HG03039 (cell line): ENCODE results near the gene AKT1.
"Not testable (repeated sequence)": the region's sequence is repeated elsewhere in the genome, so short reads cannot be mapped to it uniquely, and the experiment has no call there.

Source experiments
- ATAC-seq: cut with Tn5 transposase; IDR thresholded peaks from one replicate; pipeline ENCODE4 v1.9.1; 2021; ENCODE audit warnings: mild to moderate bottlenecking, moderate library complexity; ENCODE audit not compliant: unreplicated experiment

The AKT1 gene

GRCh38 chr14:104741803-104742251, 53.7 kb downstream of the AKT1 start:
- ATAC-seq, result no peak

GRCh38 chr14:104741108-104741802, 54.3 kb downstream of the AKT1 start:
- ATAC-seq, result no peak

DNA sequence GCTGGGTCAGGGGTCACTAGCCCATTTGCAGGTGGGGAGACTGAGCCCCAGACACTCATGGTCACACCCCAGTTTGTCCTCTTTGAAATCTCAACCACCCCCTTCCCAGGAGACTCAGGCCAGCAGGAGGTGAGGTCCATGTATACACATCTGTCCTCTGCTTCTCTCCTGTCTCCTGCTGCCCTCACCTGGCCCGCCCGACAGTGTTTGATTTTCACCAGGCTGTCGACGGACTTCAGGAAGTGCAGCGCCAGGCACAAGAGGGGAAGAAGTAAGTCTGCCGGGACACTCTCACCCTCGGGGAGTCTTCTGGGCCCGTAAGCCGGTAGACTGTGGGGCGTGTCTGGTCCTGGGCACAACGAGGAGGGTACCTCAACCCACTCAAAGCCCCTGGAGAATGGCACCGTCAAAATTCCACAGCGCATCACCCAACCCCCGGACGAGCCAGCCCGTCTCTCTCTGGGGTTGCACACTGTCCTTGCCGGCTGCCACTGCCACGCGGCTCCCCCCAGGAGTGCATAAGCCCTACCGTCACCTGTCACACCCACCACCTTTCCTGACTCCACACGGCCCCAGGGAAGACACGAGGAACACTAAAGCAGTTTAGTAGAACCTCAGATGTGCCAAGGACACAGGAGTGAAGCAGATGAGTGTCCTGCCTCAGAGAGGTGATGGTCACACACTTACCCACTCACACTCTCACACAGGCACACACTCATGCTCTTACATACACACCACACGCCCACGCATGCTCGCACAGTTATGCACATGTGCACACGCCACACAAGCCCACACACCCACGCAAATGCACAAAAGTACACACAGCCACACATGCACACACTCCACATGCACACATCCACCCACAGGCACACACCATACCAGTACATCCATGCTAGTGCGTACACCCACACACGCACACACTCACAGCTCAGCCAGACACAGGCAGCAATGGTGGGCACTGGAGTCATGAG, 55.7 kb downstream of the AKT1 start:
- no peak for ATAC-seq

DNA sequence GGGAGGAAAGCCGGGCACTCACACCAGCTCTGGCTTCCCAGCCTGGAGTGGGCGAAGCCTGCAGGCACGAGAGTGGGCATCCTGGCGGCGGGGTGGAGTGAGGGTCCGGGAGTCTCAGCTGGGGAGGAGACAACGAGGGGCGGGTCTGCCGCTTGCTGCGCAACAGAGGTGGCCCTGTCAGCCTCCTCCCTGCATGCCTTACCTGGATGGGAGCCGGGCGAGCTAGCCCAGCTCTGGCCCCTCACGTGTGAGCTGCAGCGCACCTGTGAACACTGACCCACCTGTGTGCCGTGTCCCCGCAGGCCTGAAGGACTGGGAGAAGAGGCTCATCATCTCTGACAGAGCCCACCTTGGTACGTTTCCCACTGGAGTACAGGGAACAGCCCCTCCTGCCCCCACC, 56.5 kb downstream of the AKT1 start:
- no peak for ATAC-seq

GRCh38 chr14:104738375-104739019, 57.1 kb downstream of the AKT1 start:
- no peak for ATAC-seq

GRCh38 chr14:104735830-104736642, 59.5 kb downstream of the AKT1 start:
- ATAC-seq, result no peak

DNA sequence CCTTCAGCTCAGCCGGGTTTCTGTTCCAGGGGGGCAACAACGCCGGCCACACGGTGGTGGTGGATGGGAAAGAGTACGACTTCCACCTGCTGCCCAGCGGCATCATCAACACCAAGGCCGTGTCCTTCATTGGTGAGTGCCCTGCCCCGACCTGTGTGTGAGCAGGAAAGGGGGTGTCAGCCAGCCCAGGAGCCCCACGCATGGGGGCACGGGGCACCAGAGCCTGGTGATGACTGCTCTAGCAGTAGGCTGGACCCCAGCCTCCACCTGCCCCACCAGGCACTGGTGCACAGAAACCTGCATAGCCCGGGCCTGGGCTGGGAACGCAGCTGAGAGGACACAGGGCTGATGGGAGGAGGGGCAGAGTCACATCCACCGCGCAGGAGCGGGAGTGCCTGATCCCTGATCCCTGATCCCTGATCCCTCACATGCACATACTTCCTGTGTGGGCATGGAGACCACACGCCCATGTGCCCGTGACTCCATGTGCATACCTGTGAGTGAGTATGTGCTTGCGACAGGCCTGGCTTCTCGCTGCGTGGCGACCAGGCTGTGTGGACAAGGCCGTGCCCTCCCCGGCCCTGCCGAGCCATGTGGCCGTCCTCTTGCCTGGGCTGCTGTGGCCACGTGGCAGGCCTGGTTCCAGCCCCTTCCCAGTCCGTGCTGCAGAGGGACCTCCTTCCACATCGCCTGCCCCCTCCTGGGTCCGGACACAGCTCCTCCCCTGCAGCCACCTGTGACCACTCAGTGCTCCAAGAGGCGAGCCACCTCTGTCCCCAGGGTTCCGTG, 60.4 kb downstream of the AKT1 start:
- ATAC-seq, result no peak

DNA sequence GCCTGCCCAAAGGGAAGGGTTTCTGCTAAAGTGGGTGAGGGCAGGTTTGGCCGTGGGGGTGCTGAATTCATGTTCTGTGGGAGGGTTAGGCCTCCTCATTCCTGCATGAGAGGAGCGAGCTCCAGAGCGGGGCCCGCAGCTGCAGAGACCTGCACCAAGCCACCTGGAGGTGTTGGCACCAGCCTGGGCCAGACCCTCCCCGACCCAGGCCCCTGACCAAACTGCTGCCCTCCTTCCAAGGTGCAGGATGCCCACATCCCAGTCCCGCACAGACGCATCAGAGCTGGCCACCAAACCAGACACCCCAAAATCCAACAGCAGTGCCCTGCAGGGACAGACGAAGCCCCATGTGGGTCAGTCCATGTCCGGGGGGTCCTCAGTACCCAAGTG, 61.0 kb downstream of the AKT1 start:
- no peak for ATAC-seq

- no peak for ATAC-seq
These were observed 61.4 kb downstream of the AKT1 start for GRCh38 chr14:104734051-104734587.

GRCh38 chr14:104732931-104733681, 62.4 kb downstream of the AKT1 start:
- no peak for ATAC-seq

DNA sequence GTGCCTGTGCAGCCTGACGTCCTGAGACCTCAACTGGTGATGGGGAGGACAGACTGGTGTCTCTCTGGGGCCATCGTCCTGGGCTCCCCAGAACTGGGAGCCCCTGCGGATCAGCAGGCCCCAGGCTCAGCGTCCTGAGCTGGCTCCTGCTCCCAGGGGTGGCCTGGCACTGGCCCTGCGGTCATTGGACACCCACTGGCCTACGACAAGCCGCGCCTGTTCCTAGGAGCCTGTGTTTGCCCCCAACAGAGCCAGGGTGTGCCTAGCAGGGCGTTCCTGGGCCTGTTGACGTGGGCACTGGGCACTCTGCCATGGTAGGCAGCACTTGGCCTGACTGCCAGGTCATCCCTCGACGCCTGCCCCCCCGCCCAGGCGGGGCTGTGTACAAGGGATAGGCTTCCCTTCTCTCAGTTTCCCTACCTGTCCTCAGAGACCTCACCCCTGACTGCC, 63.2 kb downstream of the AKT1 start:
- no peak for ATAC-seq

DNA sequence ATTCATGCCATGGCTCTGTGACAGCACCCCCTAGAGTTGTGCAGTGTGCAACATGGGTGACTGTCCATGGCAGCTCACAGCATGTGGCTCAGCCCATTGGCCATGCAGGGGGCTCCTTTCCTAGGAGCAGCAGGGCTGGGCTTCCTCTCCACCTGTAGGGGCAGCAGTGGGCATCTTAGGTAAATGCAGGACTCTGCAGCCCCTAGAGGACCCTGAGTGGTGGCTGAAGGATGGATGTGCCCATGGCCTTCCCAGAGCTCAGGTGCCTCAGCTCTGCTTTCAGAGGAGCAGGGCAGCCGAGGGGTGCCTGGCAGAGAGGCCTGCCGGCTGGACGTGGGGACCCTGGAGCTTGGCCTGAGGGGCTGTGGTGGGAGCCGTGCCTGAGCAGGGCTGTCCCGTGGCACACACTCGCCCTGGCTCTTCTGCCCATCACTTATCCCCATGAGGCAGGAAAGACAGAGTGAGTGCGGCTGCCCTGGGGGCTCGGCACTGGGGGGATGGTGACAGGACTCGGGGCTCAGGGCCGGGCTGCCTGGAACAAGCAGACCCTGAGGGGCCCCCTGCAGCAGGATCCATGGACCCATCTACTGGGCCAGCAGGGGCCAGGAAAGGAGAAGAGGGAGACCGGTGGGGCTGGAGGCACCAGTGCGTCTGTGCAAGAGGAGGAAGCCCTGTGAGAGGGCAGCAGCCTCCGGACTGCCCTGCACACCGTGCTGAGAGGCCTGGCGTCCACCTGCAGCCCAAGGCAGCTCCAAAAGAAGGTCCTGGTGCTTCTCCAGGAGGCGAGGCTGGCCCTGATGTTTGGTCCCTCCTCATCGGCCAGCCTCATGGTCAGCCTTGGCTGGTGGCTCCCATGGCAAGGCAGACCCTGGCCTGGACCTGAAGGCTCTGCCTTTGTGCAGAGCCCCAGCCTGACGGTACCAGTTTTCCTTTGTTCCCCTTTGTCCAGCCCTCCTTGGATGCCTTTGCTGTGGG, 63.9 kb downstream of the AKT1 start:
- no peak for ATAC-seq

DNA sequence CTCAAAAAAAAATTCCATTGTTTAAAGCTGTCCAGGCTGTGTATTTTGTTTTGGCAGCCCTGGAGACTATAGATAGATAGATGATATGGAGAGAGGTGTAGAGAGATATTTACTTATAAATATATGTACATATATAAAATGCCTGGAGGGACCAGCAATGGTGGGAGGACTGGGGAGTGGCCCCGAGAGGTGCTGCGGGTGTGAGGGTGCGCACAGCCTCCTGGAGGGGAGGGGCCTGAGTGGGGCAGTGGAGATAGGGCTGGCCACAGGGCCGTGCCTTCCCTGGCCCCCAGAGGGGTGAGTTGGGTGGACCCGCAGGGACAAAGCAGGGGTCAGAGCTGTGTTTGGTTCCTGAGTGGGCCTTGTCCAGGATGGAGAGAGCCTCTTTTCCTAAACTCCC, 65.1 kb downstream of the AKT1 start:
- no peak for ATAC-seq

- ATAC-seq, result no peak
These were observed 65.7 kb downstream of the AKT1 start for GRCh38 chr14:104729835-104730181.

- ATAC-seq, result not testable (repeated sequence)
These were observed 66.2 kb downstream of the AKT1 start for GRCh38 chr14:104729176-104729834.

- no peak for ATAC-seq
These were observed 66.9 kb downstream of the AKT1 start for GRCh38 chr14:104728631-104729030.
